SK-N-SH (cell line): Measurements from ENCODE around the gene INHBE. TPM values are rescaled to one million over a fixed set of nuclear protein-coding genes. Genes with fewer than 3 reads are reported as not detected.

Experiments
- CTCF ChIA-PET: fragments of 300-600, 350-600 bp; formaldehyde crosslinking; extraction: SDS; loops from one replicate; lab custom pipeline; 2021; lab: Yijun Ruan, JAX
- POLR2A ChIA-PET: fragments of 350-600 bp; sonication (Branson Sonifier 250); formaldehyde crosslinking; extraction: SDS; loops from one replicate; lab custom pipeline; 2020; ENCODE audit warnings: antibody characterized with exemption, inconsistent platforms; lab: Yijun Ruan, JAX
- DNase-seq: peaks from one replicate; pipeline ENCODE4 v3.0.0; 2012
- H2AFZ ChIP-seq: fragments of 200-600 bp; sonication (generic); 2 replicates; pipeline ENCODE4 v1.8.1; 2016; ENCODE audit warnings: antibody characterized with exemption, mild to moderate bottlenecking, low read depth
- H3F3A ChIP-seq: fragments of 200-600 bp; sonication (generic); replicated peaks from 2 replicates; pipeline ENCODE3; 2016; ENCODE audit warnings: antibody characterized with exemption, mild to moderate bottlenecking; ENCODE audit not compliant: insufficient read depth
- H3K27ac ChIP-seq, 2 experiments: fragments of 200-500 bp in 1 of 2; fragments of 200-600 bp in 1 of 2; sonication (Bioruptor generic) in 1 of 2; sonication (generic), shearing (Covaris generic) in 1 of 2; 2 replicates each; pipeline versions ENCODE4 v1.5.1 to v1.6.1; 2014 to 2016; ENCODE audit warnings: low read depth in 2 of 2, inconsistent platforms in 1 of 2, low read length in 1 of 2, mild to moderate bottlenecking in 1 of 2, mixed read lengths in 1 of 2
- H3K27me3 ChIP-seq: fragments of 200-600 bp; sonication (generic), shearing (Covaris generic); 2 replicates; pipeline ENCODE4 v1.6.1; 2016; ENCODE audit warnings: mixed run types; ENCODE audit not compliant: insufficient read depth
- H3K36me3 ChIP-seq, 2 experiments: fragments of 200-500 bp in 1 of 2; fragments of 200-600 bp in 1 of 2; sonication (Bioruptor generic) in 1 of 2; sonication (generic) in 1 of 2; replicated peaks in 1 of 2; 2 replicates each; pipeline versions ENCODE3 to v1.5.1; 2014 to 2016; ENCODE audit warnings: low read length in 1 of 2, mild to moderate bottlenecking in 1 of 2; ENCODE audit not compliant: insufficient read depth in 2 of 2, control insufficient read depth in 1 of 2
- H3K4me1 ChIP-seq, 2 experiments: fragments of 200-500 bp in 1 of 2; fragments of 200-600 bp in 1 of 2; sonication (Bioruptor generic) in 1 of 2; sonication (generic), shearing (Covaris generic) in 1 of 2; 2 replicates each; pipeline versions ENCODE4 v1.5.1 to v1.6.1; 2014 to 2016; ENCODE audit warnings: low read depth in 1 of 2, low read length in 1 of 2, mixed run types in 1 of 2; ENCODE audit not compliant: insufficient read depth in 2 of 2, control insufficient read depth in 1 of 2
- H3K4me2 ChIP-seq: fragments of 200-600 bp; sonication (generic), shearing (Covaris generic); 2 replicates; pipeline ENCODE4 v1.6.1; 2017; ENCODE audit warnings: mixed run types
- H3K4me3 ChIP-seq, 2 experiments: fragments of 200-500 bp in 1 of 2; fragments of 200-600 bp in 1 of 2; sonication (Bioruptor generic) in 1 of 2; sonication (generic), shearing (Covaris generic) in 1 of 2; 2 replicates each; pipeline versions ENCODE4 v1.5.1 to v1.8.1; 2014 to 2016; ENCODE audit warnings: low read depth in 2 of 2, inconsistent platforms in 1 of 2, low read length in 1 of 2, mild to moderate bottlenecking in 1 of 2, mixed read lengths in 1 of 2, moderate library complexity in 1 of 2
- H3K79me2 ChIP-seq: fragments of 200-600 bp; sonication (generic); 2 replicates; pipeline ENCODE4 v1.8.1; 2017; ENCODE audit warnings: mild to moderate bottlenecking; ENCODE audit not compliant: insufficient read depth
- H3K9ac ChIP-seq: fragments of 200-600 bp; sonication (generic); 2 replicates; pipeline ENCODE4 v1.6.1; 2017; ENCODE audit warnings: mixed run types
- H3K9me2 ChIP-seq: fragments of 200-600 bp; sonication (generic); 2 replicates; pipeline ENCODE4 v1.6.1; 2017; ENCODE audit warnings: mixed run types
- H3K9me3 ChIP-seq: fragments of 200-600 bp; sonication (generic); 2 replicates; pipeline ENCODE4 v1.6.1; 2017; ENCODE audit warnings: mixed run types, mild to moderate bottlenecking, moderate library complexity
- H4K20me1 ChIP-seq: fragments of 200-600 bp; sonication (generic); 2 replicates; pipeline ENCODE4 v1.6.1; 2017; ENCODE audit warnings: mild to moderate bottlenecking, mixed run types; ENCODE audit not compliant: insufficient read depth
- CHD2 ChIP-seq: fragments of 150-350 bp; IDR thresholded peaks from 2 replicates; pipeline ENCODE4 v1.6.1; 2018; ENCODE audit warnings: low read length; ENCODE audit not compliant: partially characterized antibody
- ELF1 ChIP-seq: IDR thresholded peaks from 2 replicates; pipeline ENCODE4 v1.4.0; 2012
- EP300 ChIP-seq, 2 experiments: IDR thresholded peaks; 2 replicates each; pipeline versions ENCODE4 v1.4.0 to v1.6.1; 2012; ENCODE audit warnings: borderline replicate concordance in 1 of 2, low read depth in 1 of 2, low read length in 1 of 2
- EZH2phosphoT487 ChIP-seq: fragments of 200-600 bp; sonication (generic); IDR thresholded peaks from 2 replicates; pipeline ENCODE4 v1.6.1; 2017; ENCODE audit warnings: low read depth, mixed run types, mild to moderate bottlenecking, antibody characterized with exemption, moderate library complexity, borderline replicate concordance
- GATA2 ChIP-seq: sonication (generic); formaldehyde crosslinking; IDR thresholded peaks from 2 replicates; pipeline ENCODE4 v1.5.0; 2020; ENCODE audit warnings: mild to moderate bottlenecking, missing genetic modification reagents
- JUND ChIP-seq: IDR thresholded peaks from 2 replicates; pipeline ENCODE4 v1.4.0; 2012
- NFIC ChIP-seq: IDR thresholded peaks from 2 replicates; pipeline ENCODE4 v1.4.0; 2012; ENCODE audit warnings: borderline replicate concordance
- POLR2AphosphoS5 ChIP-seq: IDR thresholded peaks from 2 replicates; pipeline ENCODE4 v1.6.1; 2012; ENCODE audit warnings: low read depth, low read length
- RAD21 ChIP-seq: IDR thresholded peaks from 2 replicates; pipeline ENCODE4 v1.6.1; 2012; ENCODE audit warnings: mild to moderate bottlenecking, low read length
- REST ChIP-seq: IDR thresholded peaks from 2 replicates; pipeline ENCODE4 v1.6.1; 2012; ENCODE audit warnings: mild to moderate bottlenecking, low read depth, low read length, moderate library complexity
- SIN3A ChIP-seq: IDR thresholded peaks from 2 replicates; pipeline ENCODE4 v1.6.1; 2012; ENCODE audit warnings: low read depth, mild to moderate bottlenecking, low read length, moderate library complexity, borderline replicate concordance
- TAF1 ChIP-seq: IDR thresholded peaks from 2 replicates; pipeline ENCODE4 v1.6.1; 2012; ENCODE audit warnings: low read depth, mild to moderate bottlenecking, low read length, moderate library complexity, borderline replicate concordance
- USF2 ChIP-seq: fragments of 150-350 bp; IDR thresholded peaks from 2 replicates; pipeline ENCODE4 v1.6.1; 2017; ENCODE audit warnings: antibody characterized with exemption, low read length, low read depth, borderline replicate concordance
- YY1 ChIP-seq: IDR thresholded peaks from 2 replicates; pipeline ENCODE4 v1.4.0; 2012; ENCODE audit warnings: low read depth, mild to moderate bottlenecking
- WGBS: methylation state at CpG from one replicate; pipeline ENCODE4 v1.1.6; 2017; ENCODE audit warnings: low lambda C conversion rate; 5-methylcytosine and 5-hydroxymethylcytosine counted together
- polyA plus RNA-seq, 3 experiments: library from polyadenylated mRNA; depleted of rRNA; stranded (reverse); fragments of >200 nt; gene quantifications; 2 replicates each; pipeline ENCODE4 v1.2.3, GENCODE V29; 2012

The INHBE gene
- polyA plus RNA-seq, 1 of the 3 experiments (the other 2 are of a cell fraction): 0.03 TPM

GRCh38 chr12:57474430-57474829, 19.3 kb downstream of the INHBE start:
- H3K79me2 ChIP-seq: no peaks in the 10 kb centered on the region
- DNase-seq: no peak
- no peaks in the 10 kb centered on the region for H3F3A ChIP-seq
- no peaks in the 10 kb centered on the region for H3K9me2 ChIP-seq
- no peaks in the 10 kb centered on the region for H4K20me1 ChIP-seq
- no peak overlapping the region for H3K4me3 ChIP-seq
- H3K9me3 ChIP-seq: no peaks in the 10 kb centered on the region
- H3K27me3 ChIP-seq: peaks cover 71% of the 10 kb centered on the region
- H3K27ac ChIP-seq: no peak overlapping the region
- 52% methylated on average over 8 of the region's 8 CpGs for WGBS
- H3K4me2 ChIP-seq: no peak overlapping the region
- H3K9ac ChIP-seq: no peak overlapping the region
- no peak overlapping the region for H2AFZ ChIP-seq
- no peaks in the 10 kb centered on the region for H3K36me3 ChIP-seq
- ChIA-PET CTCF (interaction anchor here (0.9 to 4.8 kb wide), 8 partner anchors 9 to 260 kb away, joined by 3 to 67 read pairs (median 3); partner anchors contain the start of genes GLI1 and MARS1), POLR2A (no interaction called here)
- no peak for TF ChIP-seq CHD2
- TF ChIP-seq POLR2AphosphoS5: no peak
- no peak for TF ChIP-seq NFIC
- no peak for TF ChIP-seq JUND
- no peak for TF ChIP-seq EP300 (IDR thresholded peaks at IDR 0.05; ENCODE audit: borderline replicate concordance in 1 of 2, low read depth in 1 of 2, low read length in 1 of 2)
- TF ChIP-seq YY1: no peak
- H3K4me1 ChIP-seq: peaks cover 0 to 10% of the 10 kb centered on the region in 2 experiments; a peak in 3 of 4 replicates

- no peaks in the 10 kb centered on the region for H4K20me1 ChIP-seq
- no peak overlapping the region for H3K9ac ChIP-seq
- H2AFZ ChIP-seq: no peak overlapping the region
- peaks cover 0 to 10% of the 10 kb centered on the region in 2 experiments; a peak in 3 of 4 replicates for H3K4me1 ChIP-seq
- DNase-seq: no peak
- H3K79me2 ChIP-seq: no peaks in the 10 kb centered on the region
- 33% methylated on average over 6 of the region's 7 CpGs for WGBS
- TF ChIP-seq TAF1 (no peak), RAD21 (no peak), SIN3A (no peak), GATA2 (CRISPR knock-in tag) (no peak), ELF1 (no peak), REST (no peak), EZH2phosphoT487 (no peak), USF2 (no peak)
- TF ChIP-seq, all 33 proteins: peak for 0
- Histone ChIP-seq H3F3A (no peaks in the 10 kb centered on the region), H3K27ac (no peak overlapping the region), H3K27me3 (peaks cover 67% of the 10 kb centered on the region), H3K4me3 (no peak overlapping the region), H3K4me2 (peak overlapping the region; percentile 82), H3K9me2 (no peaks in the 10 kb centered on the region), H3K9me3 (no peaks in the 10 kb centered on the region), H3K36me3 (no peaks in the 10 kb centered on the region)
- POLR2A ChIA-PET: interaction anchor here (1.3 kb wide), 1 partner anchor 45 kb away, joined by 6 read pairs; the partner anchor contains the start of gene DDIT3
- CTCF ChIA-PET: interaction anchor here (0.6 to 4.8 kb wide), 10 partner anchors 10 to 211 kb away, joined by 3 to 67 read pairs (median 3); partner anchors contain the start of genes DDIT3, GLI1 and MARS1
Observed at GRCh38 chr12:57474862-57475261, 19.8 kb downstream of the INHBE start.
